HAP-1 (cell line): ENCODE measurements around the gene TCP10L.
"Not testable (repeated sequence)": the region's sequence is repeated elsewhere in the genome, so short reads cannot be mapped to it uniquely, and the experiment has no call there.

Source experiments
- DNase-seq, 2 experiments: peaks; one replicate each; pipeline ENCODE4 v3.0.0-alpha.2; 2016 to 2020; ENCODE audit warnings: low spot score in 2 of 2
- H3K27me3 ChIP-seq: fragments of 250-450 bp; sonication (Bioruptor Pico); 2 replicates; pipeline ENCODE4 v1.5.1; 2020; ENCODE audit warnings: low read depth, mild to moderate bottlenecking, moderate library complexity
- H3K36me3 ChIP-seq: fragments of 250-450 bp; sonication (Bioruptor Pico); replicated peaks from 2 replicates; pipeline ENCODE4 v1.5.1; 2020; ENCODE audit warnings: mild to moderate bottlenecking
- H3K4me1 ChIP-seq: fragments of 250-450 bp; sonication (Bioruptor Pico); 2 replicates; pipeline ENCODE4 v1.5.1; 2020; ENCODE audit warnings: mild to moderate bottlenecking
- H3K4me3 ChIP-seq: fragments of 250-450 bp; sonication (Bioruptor Pico); 2 replicates; pipeline ENCODE4 v1.5.1; 2020; ENCODE audit warnings: mild to moderate bottlenecking, moderate library complexity
- H3K9me3 ChIP-seq: fragments of 250-450 bp; sonication (Bioruptor Pico); 2 replicates; pipeline ENCODE4 v1.5.1; 2020; ENCODE audit warnings: mild to moderate bottlenecking, moderate library complexity
- in situ Hi-C: fragments of 300-500 bp; cut with MboI; formaldehyde crosslinking; loops from 3 replicates; pipeline ENCODE4 v1.14.3; 2020; ENCODE audit warnings: low sequenced_read_pairs, inconsistent platforms, mixed read lengths

The TCP10L gene

GRCh38 chr21:32558106-32558505 is 27.2 kb downstream of the TCP10L start:
- peaks cover 32% of the 10 kb centered on the region for H3K4me1 ChIP-seq
- no peaks in the 10 kb centered on the region for H3K9me3 ChIP-seq
- in situ Hi-C loops = no loop called here
- no peaks in the 10 kb centered on the region for H3K36me3 ChIP-seq
- no peak for DNase-seq
- no peak overlapping the region for H3K4me3 ChIP-seq
- H3K27me3 ChIP-seq = no peaks in the 10 kb centered on the region

GRCh38 chr21:32554832-32555638 is 30.3 kb downstream of the TCP10L start:
- Histone ChIP-seq H3K9me3 (no peaks in the 10 kb centered on the region), H3K36me3 (no peaks in the 10 kb centered on the region), H3K27me3 (no peaks in the 10 kb centered on the region), H3K4me1 (peaks cover 7% of the 10 kb centered on the region), H3K4me3 (no peak overlapping the region)
- in situ Hi-C loops = no loop called here
- no peak for DNase-seq

DNA sequence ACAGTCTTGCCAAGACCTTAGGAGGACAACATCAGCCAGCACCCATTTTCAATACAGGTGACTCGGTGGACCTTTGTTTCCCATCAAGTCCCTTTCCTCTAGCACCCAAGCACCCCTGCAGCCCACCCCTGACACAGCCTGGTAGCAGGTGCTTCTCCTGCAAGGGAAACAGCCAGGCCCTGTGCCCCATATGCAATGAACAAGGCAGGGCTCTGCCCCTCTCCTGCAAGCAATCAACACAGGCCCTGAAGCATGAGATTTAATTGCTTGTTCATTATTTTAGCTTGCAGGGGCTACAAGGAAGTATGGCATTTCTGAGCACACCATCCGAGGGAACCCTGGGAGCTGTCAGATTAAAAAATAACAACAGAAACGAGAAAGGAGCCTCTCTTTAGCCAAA is 35.4 kb downstream of the TCP10L start:
- Histone ChIP-seq H3K4me3 (no peak overlapping the region), H3K9me3 (no peaks in the 10 kb centered on the region), H3K36me3 (no peaks in the 10 kb centered on the region), H3K27me3 (no peaks in the 10 kb centered on the region), H3K4me1 (no peaks in the 10 kb centered on the region)
- DNase-seq = no peak
- in situ Hi-C loops = no loop called here

DNA sequence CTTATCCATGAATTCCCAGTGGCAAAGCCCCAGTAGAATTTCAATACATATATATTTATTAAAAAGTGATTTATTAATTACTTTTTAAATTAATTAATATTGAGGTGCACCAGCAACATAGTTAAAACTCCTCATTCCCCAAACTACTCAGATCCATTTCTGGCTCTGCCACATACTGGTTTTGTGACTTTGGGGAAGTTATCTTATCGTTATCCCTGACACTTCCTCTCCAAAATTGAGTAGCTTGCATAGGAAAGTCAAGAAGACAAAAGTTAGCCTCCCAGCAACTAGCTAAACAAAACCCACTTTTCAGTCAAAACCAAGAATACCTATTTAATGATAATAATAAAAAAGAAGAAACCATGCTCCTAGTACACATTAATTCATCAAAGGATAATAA is 35.9 kb downstream of the TCP10L start:
- H3K9me3 ChIP-seq = no peaks in the 10 kb centered on the region
- H3K36me3 ChIP-seq = no peaks in the 10 kb centered on the region
- H3K4me3 ChIP-seq = no peak overlapping the region
- DNase-seq = no peak
- H3K4me1 ChIP-seq = no peaks in the 10 kb centered on the region
- H3K27me3 ChIP-seq = no peaks in the 10 kb centered on the region
- in situ Hi-C loops = no loop called here

DNA sequence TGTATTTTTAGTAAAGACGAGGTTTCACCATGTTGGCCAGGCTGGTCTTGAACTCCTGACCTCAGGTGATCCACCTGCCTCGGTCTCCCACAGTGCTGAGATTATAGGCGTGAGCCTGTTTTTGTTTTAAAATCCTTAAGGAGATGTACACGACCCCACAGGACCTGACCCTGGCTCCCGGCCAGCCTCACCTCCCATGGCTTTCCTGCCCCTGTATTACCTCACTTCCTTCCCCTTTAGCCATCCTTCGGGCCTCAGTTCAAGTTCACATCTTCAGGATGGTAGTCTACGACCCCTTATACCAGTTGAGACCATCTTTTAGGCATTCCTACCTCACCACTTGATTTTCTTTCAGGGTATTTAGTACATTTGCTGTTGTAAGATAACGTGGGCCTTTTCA is 36.3 kb downstream of the TCP10L start:
- no peak overlapping the region for H3K4me3 ChIP-seq
- no peaks in the 10 kb centered on the region for H3K36me3 ChIP-seq
- no peaks in the 10 kb centered on the region for H3K9me3 ChIP-seq
- H3K4me1 ChIP-seq = no peaks in the 10 kb centered on the region
- H3K27me3 ChIP-seq = no peaks in the 10 kb centered on the region
- DNase-seq = no peak
- in situ Hi-C loops = no loop called here

DNA sequence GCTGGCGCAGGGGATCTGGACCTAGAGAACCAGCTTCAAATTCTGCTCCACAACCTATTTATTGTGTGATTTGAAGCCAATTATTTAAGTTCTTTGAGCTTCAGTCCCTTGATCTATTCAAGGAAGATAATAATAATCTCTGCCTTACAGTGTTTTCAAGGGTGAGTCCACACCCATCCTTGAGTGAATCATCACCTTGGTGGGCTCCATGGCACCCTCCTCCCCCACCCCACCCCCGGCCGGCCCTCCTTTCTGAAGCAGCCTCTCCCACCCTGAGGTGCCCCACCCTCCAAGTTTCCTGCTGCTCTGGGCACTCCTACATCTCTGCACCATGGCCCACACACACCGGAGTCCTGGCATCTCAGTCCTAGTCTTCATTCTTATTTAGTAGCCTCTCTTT is 38.3 kb downstream of the TCP10L start:
- Histone ChIP-seq H3K36me3 (no peaks in the 10 kb centered on the region), H3K4me1 (no peaks in the 10 kb centered on the region), H3K9me3 (no peaks in the 10 kb centered on the region), H3K27me3 (no peaks in the 10 kb centered on the region), H3K4me3 (no peak overlapping the region)
- in situ Hi-C loops = no loop called here
- no peak for DNase-seq

DNA sequence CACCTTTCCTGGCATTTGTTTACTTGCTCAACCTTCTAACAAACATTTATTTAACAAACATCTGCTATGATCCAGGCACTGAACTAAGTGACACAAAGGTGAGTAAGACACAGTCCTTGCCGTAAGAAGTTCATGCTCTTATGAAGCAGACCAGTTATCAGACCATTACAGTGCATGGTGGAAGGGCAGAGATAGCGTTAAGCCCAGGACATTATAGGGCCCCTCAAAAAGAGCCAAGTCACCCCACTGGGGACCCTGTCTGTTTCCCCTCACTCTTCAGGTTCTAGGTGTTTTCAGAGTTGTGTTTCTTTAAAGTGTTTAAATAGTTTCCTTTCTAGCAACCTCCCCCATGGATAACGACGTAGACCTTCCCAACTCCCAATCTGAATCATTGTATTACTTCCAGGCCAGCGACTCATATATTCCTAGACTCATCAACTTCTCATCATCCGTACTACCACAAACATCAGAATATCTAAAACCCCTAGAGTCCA is 39.3 kb downstream of the TCP10L start:
- no peaks in the 10 kb centered on the region for H3K9me3 ChIP-seq
- H3K4me3 ChIP-seq = no peak overlapping the region
- in situ Hi-C loops = no loop called here
- no peaks in the 10 kb centered on the region for H3K36me3 ChIP-seq
- H3K4me1 ChIP-seq = no peaks in the 10 kb centered on the region
- no peak for DNase-seq
- H3K27me3 ChIP-seq = no peaks in the 10 kb centered on the region

DNA sequence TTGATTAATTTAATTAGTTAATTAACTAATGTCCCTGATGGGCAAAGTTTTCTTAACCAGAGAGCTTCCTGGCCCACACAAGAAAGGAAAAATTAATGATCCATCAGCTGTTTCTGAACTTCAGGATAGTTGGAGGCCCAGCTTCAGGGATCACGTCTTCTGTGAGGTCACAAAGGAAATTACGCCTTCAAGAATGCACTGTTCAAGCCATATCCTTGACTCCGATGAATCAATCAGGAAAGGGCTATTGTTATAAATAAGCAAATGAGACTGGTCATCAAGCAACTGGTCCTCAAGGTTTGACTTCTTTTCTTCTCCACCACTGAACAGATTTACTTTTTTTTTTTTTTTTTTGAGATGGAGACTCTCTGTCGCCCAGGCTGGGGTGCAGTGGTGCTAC is 40.6 kb downstream of the TCP10L start:
- DNase-seq = no peak
- Histone ChIP-seq H3K9me3 (no peaks in the 10 kb centered on the region), H3K4me1 (no peaks in the 10 kb centered on the region), H3K4me3 (no peak overlapping the region), H3K36me3 (no peaks in the 10 kb centered on the region), H3K27me3 (no peaks in the 10 kb centered on the region)
- in situ Hi-C loops = no loop called here

- DNase-seq = no peak
- in situ Hi-C loops = no loop called here
- Histone ChIP-seq H3K36me3 (no peaks in the 10 kb centered on the region), H3K9me3 (no peaks in the 10 kb centered on the region), H3K4me1 (no peaks in the 10 kb centered on the region), H3K4me3 (no peak overlapping the region), H3K27me3 (no peaks in the 10 kb centered on the region)
Measured at GRCh38 chr21:32543975-32544374, 41.3 kb downstream of the TCP10L start.

DNA sequence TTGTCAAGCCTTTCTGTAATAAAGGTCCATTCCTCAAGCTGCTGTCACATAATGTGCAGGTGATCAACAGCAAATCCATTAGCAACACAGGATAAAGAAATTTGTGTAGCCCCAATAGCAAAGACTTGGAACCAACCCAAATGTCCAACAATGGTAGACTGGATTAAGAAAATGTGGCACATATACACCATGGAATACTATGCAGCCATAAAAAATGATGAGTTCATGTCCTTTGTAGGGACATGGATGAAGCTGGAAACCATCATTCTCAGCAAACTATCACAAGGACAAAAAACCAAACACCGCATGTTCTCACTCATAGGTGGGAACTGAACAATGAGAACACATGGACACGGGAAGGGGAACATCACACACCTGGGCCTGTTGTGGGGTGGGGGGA is 42.3 kb downstream of the TCP10L start:
- H3K36me3 ChIP-seq, in situ Hi-C loops, H3K27me3 ChIP-seq, H3K4me3 ChIP-seq, DNase-seq, H3K4me1 ChIP-seq, H3K9me3 ChIP-seq: not testable (repeated sequence)

- H3K4me1 ChIP-seq = no peaks in the 10 kb centered on the region
- H3K27me3 ChIP-seq = no peaks in the 10 kb centered on the region
- no peaks in the 10 kb centered on the region for H3K36me3 ChIP-seq
- in situ Hi-C loops = no loop called here
- no peak overlapping the region for H3K4me3 ChIP-seq
- H3K9me3 ChIP-seq = no peaks in the 10 kb centered on the region
- no peak for DNase-seq
Measured at GRCh38 chr21:32539378-32539777, 45.9 kb downstream of the TCP10L start.

DNA sequence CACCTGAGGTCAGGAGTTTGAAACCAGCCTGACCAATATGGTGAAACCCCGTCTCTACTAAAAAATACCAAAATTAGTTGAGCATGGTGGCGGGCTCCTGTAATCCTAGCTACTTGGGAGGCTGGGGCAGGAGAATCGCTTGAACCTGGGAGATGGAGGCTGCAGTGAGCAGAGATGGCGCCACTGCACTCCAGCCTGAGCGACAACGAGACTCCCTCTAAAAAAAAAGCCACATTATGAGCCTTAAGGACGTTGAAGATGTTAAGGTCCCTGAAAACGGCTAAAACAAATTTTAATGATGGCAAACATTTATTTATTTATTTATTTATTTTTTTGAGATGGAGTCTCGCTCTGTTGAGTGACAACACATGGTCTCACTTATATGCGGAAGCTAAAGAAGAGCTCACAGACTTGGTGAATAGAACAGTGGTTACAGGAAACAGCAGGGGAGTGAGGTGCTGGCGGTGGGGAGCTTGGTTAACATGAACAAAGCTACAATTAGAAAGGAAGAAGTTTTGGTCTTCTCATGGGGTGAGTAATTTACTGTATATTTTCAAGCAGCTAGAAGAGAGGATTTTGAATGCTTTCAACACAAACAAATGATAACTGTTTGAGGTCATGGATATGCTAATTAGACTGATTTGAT is 47.1 kb downstream of the TCP10L start:
- no peak for DNase-seq
- Histone ChIP-seq H3K36me3 (no peaks in the 10 kb centered on the region), H3K9me3 (no peaks in the 10 kb centered on the region), H3K27me3 (no peaks in the 10 kb centered on the region), H3K4me3 (no peak overlapping the region), H3K4me1 (no peaks in the 10 kb centered on the region)
- in situ Hi-C loops = no loop called here

- Histone ChIP-seq H3K4me3 (no peak overlapping the region), H3K9me3 (no peaks in the 10 kb centered on the region), H3K36me3 (no peaks in the 10 kb centered on the region), H3K4me1 (no peaks in the 10 kb centered on the region), H3K27me3 (no peaks in the 10 kb centered on the region)
- in situ Hi-C loops = no loop called here
- no peak for DNase-seq
Measured at GRCh38 chr21:32537569-32537881, 47.8 kb downstream of the TCP10L start.

DNA sequence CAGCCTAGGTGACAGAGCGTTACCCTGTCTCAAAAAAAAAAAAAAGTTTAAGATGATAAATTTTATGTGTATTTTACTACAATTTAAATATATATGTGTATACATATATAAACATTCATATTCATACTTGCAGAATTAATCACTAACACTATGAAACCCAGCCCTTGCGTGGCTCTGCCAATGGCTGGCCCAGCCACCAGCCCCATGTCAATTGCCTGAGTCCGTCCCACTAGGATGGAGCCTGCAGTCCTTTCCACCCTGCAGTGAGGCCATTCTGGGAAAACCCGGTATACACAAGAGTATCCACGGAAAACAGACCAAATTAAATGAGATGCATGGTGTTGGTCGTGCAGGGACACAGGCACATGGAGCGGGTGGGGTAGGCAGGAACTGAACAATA is 49.7 kb downstream of the TCP10L start:
- H3K9me3 ChIP-seq = no peaks in the 10 kb centered on the region
- DNase-seq = no peak
- no peaks in the 10 kb centered on the region for H3K27me3 ChIP-seq
- 0 out of 2 replicates have a peak, but pooled peaks cover 4% of the 10 kb centered on the region for H3K4me1 ChIP-seq
- no peak overlapping the region for H3K4me3 ChIP-seq
- in situ Hi-C loops = no loop called here
- no peaks in the 10 kb centered on the region for H3K36me3 ChIP-seq
